Measurements from ENCODE around the gene CDCA8. TPM values are rescaled to one million over a fixed set of nuclear protein-coding genes. Genes with fewer than 3 reads are reported as not detected.

Gene CDCA8
- total and polyA plus RNA-seq, 5 experiments from 2014 or later: 0.40 to 2.0 (median 1.0) TPM

- H3K4me3 Mint-ChIP-seq: no peak overlapping the region
- H3K27ac Mint-ChIP-seq: peak overlapping the region in 1 of 10 donors; percentile 12
- H3K27me3 Mint-ChIP-seq: no peaks in the 10 kb centered on the region
- H3K4me1 Mint-ChIP-seq: no peaks in the 10 kb centered on the region
- POLR2A ChIA-PET: no interaction called here
- H3K9me3 Mint-ChIP-seq: no peaks in the 10 kb centered on the region
- H3K36me3 Mint-ChIP-seq: no peaks in the 10 kb centered on the region
- ATAC-seq: no peak
- no peak for DNase-seq
Observed at GRCh38 chr1:37701051-37701450, 8.7 kb downstream of the CDCA8 start.

GRCh38 chr1:37703061-37703460 lies 10.7 kb downstream of the CDCA8 start:
- Mint-ChIP-seq H3K4me1 (no peaks in the 10 kb centered on the region), H3K27ac (no peak overlapping the region), H3K9me3 (no peaks in the 10 kb centered on the region), H3K36me3 (no peaks in the 10 kb centered on the region), H3K27me3 (no peaks in the 10 kb centered on the region), H3K4me3 (no peak overlapping the region)
- ATAC-seq (no peak), DNase-seq (peak in 1 of 10 donors; percentile 4)
- POLR2A ChIA-PET: no interaction called here

- POLR2A ChIA-PET: interaction anchor here (0.7 kb wide), 1 partner anchor 1113 kb away, joined by 3 read pairs; no protein-coding TSS in a partner anchor
Observed at GRCh38 chr1:37704966-37705365, 12.7 kb downstream of the CDCA8 start.

DNA sequence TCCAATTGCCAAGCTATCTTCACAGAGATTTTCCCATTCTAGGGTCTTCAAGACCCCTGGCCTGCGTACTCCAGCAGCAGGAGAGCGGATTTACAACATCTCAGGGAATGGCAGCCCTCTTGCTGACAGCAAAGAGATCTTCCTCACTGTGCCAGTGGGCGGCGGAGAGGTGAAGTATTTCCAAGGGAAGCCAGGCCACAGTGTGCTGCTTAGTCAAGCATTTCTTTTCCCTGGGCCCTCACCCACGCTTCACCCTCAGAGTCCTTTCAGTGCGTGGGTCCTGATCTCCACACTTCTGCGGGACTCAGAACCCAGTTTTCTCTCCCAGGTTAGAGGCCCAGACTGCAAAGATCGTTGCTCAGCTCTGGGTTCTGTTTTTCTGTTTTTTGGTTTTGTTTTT lies 13.1 kb downstream of the CDCA8 start:
- DNase-seq: no peak
- no peak for ATAC-seq
- Mint-ChIP-seq H3K27me3 (no peaks in the 10 kb centered on the region), H3K27ac (no peak overlapping the region), H3K9me3 (no peaks in the 10 kb centered on the region), H3K36me3 (peaks cover 0 to 1% (median 0%) of the 10 kb centered on the region in 3 donors), H3K4me3 (no peak overlapping the region), H3K4me1 (no peaks in the 10 kb centered on the region)
- POLR2A ChIA-PET: interaction anchor here (0.7 kb wide), 1 partner anchor 1113 kb away, joined by 3 read pairs; no protein-coding TSS in a partner anchor

More at GRCh38 chr1:37704966-37705365, 12.7 kb downstream of the CDCA8 start:
- ATAC-seq (no peak), DNase-seq (no peak)
- Mint-ChIP-seq H3K9me3 (no peaks in the 10 kb centered on the region), H3K36me3 (peaks cover 0 to 1% (median 0%) of the 10 kb centered on the region in 3 donors), H3K4me1 (no peaks in the 10 kb centered on the region), H3K27ac (no peak overlapping the region), H3K4me3 (no peak overlapping the region), H3K27me3 (no peaks in the 10 kb centered on the region)

DNA sequence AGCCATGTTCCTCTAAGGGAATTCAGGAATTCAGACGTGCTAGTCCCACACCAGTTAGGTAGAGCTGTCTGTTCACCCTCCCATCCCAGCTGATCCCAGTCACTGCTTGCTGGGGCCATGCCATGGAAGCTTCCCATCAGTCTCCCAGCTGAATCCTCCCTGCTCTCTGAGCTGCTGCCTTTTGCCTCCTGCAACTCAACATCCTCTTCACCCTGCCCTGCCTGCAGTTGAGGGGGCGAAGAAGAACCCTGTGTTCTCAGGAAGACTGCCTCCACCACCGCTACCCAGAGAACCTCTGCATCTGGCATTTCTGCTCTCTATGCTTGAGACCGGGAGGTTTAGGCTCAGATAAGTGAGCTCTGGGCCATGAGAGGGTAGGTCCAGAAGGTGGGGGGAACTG lies 16.2 kb downstream of the CDCA8 start:
- Mint-ChIP-seq H3K27ac (no peak overlapping the region), H3K9me3 (no peaks in the 10 kb centered on the region)

GRCh38 chr1:37714226-37714625 lies 21.9 kb downstream of the CDCA8 start:
- H3K36me3 Mint-ChIP-seq: no peaks in the 10 kb centered on the region
- no peak for DNase-seq
- ATAC-seq: no peak
- H3K4me1 Mint-ChIP-seq: no peaks in the 10 kb centered on the region
- POLR2A ChIA-PET: no interaction called here
- peaks cover 0 to 13% (median 0%) of the 10 kb centered on the region in 5 donors for H3K27me3 Mint-ChIP-seq
- H3K9me3 Mint-ChIP-seq: no peaks in the 10 kb centered on the region
- H3K4me3 Mint-ChIP-seq: no peak overlapping the region
- no peak overlapping the region for H3K27ac Mint-ChIP-seq

More for the DNA sequence above, 16.2 kb downstream of the CDCA8 start:
- H3K4me3 Mint-ChIP-seq: no peak overlapping the region
- no peak for DNase-seq
- peaks cover 0 to 1% (median 0%) of the 10 kb centered on the region in 3 donors for H3K36me3 Mint-ChIP-seq
- POLR2A ChIA-PET: no interaction called here
- no peak for ATAC-seq
- no peaks in the 10 kb centered on the region for H3K27me3 Mint-ChIP-seq
- no peaks in the 10 kb centered on the region for H3K4me1 Mint-ChIP-seq

GRCh38 chr1:37714689-37715088 lies 22.4 kb downstream of the CDCA8 start:
- Mint-ChIP-seq H3K9me3 (no peaks in the 10 kb centered on the region), H3K4me1 (no peaks in the 10 kb centered on the region), H3K36me3 (no peaks in the 10 kb centered on the region), H3K27ac (no peak overlapping the region), H3K4me3 (no peak overlapping the region), H3K27me3 (peaks cover 0 to 13% (median 1%) of the 10 kb centered on the region in 5 donors)
- ATAC-seq (no peak), DNase-seq (no peak)
- POLR2A ChIA-PET: no interaction called here

DNA sequence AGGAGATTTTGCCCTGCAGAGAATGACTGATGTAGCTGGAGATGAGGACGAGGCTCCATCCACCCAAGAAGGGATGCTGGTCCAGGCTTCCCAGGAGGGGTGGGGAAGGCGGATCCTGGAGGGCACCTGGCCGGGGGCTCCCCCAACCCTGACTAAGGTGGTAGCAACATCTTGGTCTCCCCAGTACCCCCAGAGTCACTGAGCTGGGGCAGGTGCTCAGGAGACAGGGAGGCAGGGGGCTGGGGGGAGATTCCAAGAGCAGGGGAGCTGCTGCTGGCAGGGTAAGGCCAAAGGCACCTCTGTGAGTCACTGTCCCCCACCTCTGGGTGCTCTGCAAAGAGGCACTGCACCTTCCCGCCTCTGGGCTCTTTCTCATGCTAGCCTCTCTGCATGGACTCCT lies 24.0 kb downstream of the CDCA8 start:
- POLR2A ChIA-PET: no interaction called here
- H3K27me3 Mint-ChIP-seq: peaks cover 0 to 13% (median 1%) of the 10 kb centered on the region in 5 donors
- H3K4me1 Mint-ChIP-seq: no peaks in the 10 kb centered on the region
- no peak for ATAC-seq
- no peak for DNase-seq
- H3K9me3 Mint-ChIP-seq: no peaks in the 10 kb centered on the region
- no peak overlapping the region for H3K4me3 Mint-ChIP-seq
- H3K36me3 Mint-ChIP-seq: no peaks in the 10 kb centered on the region
- no peak overlapping the region for H3K27ac Mint-ChIP-seq

DNA sequence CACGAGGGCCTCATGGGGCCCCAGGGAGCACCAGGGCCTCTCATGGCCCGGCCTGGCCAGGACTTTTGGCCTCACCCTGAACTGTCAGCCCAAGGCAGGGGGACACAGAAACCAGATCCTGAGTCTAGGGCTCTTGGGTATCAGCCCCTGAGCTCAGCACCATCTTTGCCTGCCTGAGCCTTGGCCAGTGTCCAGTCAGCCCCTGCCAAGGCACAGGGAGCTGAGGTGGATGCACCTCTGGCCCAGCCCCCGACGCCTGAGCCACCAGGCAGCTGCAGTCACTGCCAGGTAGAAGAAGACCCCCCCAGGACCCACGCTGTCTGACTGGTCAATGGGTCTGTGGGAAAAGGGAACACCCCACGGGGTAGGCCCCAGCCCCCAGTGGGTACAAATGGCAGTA lies 25.3 kb downstream of the CDCA8 start:
- Mint-ChIP-seq H3K27me3 (peaks cover 0 to 13% (median 1%) of the 10 kb centered on the region in 5 donors), H3K27ac (no peak overlapping the region)
- POLR2A ChIA-PET: no interaction called here

GRCh38 chr1:37718181-37718900 lies 26.0 kb downstream of the CDCA8 start:
- H3K4me1 Mint-ChIP-seq: no peaks in the 10 kb centered on the region
- no peaks in the 10 kb centered on the region for H3K36me3 Mint-ChIP-seq
- POLR2A ChIA-PET: no interaction called here
- H3K4me3 Mint-ChIP-seq: no peak overlapping the region
- peaks cover 0 to 13% (median 1%) of the 10 kb centered on the region in 5 donors for H3K27me3 Mint-ChIP-seq
- DNase-seq (no peak), ATAC-seq (no peak)
- no peak overlapping the region for H3K27ac Mint-ChIP-seq
- no peaks in the 10 kb centered on the region for H3K9me3 Mint-ChIP-seq

More for the DNA sequence above, 25.3 kb downstream of the CDCA8 start:
- H3K4me3 Mint-ChIP-seq: no peak overlapping the region
- H3K4me1 Mint-ChIP-seq: no peaks in the 10 kb centered on the region
- DNase-seq (no peak), ATAC-seq (no peak)
- H3K36me3 Mint-ChIP-seq: no peaks in the 10 kb centered on the region
- no peaks in the 10 kb centered on the region for H3K9me3 Mint-ChIP-seq

DNA sequence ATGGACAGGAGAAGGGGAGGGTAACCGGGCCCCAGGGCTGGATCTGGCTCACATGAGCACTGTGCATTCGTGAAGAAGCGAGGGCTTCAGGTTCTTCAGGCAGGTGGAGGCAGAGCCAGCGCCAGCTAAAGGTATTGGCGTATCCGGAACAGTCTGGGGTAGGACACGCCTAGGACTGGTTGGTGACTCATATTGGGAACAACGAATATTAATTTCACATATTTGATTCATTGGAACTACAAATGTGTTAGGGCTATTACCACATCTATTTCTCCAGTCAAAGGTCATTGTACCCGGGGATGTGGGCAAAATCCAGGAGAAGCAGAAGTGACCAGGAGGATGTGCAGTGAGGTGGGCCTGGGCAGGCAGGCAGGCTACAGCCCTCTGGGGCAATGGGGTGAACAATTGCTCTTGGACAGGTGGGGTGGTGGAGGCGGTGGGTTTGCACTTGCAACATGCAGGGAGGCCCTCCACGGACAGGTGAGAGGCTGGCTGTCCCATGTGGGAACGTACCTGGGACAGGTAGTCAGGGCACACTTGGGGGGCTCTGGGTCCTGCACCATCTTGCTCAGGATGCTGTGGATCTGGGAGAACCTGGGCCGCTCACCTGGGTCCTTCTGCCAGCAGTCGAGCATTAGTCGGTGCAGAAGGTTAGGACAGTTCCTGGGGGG lies 26.7 kb downstream of the CDCA8 start:
- H3K27ac Mint-ChIP-seq: no peak overlapping the region
- H3K4me3 Mint-ChIP-seq: no peak overlapping the region
- DNase-seq (no peak), ATAC-seq (no peak)
- peaks cover 0 to 19% (median 3%) of the 10 kb centered on the region in 5 donors for H3K27me3 Mint-ChIP-seq
- H3K36me3 Mint-ChIP-seq: no peaks in the 10 kb centered on the region
- POLR2A ChIA-PET: no interaction called here
- H3K4me1 Mint-ChIP-seq: no peaks in the 10 kb centered on the region
- H3K9me3 Mint-ChIP-seq: no peaks in the 10 kb centered on the region

GRCh38 chr1:37719572-37720195 lies 27.4 kb downstream of the CDCA8 start:
- Mint-ChIP-seq H3K27ac (no peak overlapping the region), H3K27me3 (peaks cover 2 to 25% (median 8%) of the 10 kb centered on the region in 5 donors), H3K9me3 (no peaks in the 10 kb centered on the region), H3K4me1 (no peaks in the 10 kb centered on the region), H3K4me3 (no peak overlapping the region), H3K36me3 (no peaks in the 10 kb centered on the region)
- POLR2A ChIA-PET: no interaction called here
- DNase-seq: no peak
- ATAC-seq: no peak
